Esophagus (tissue), 2 donors: Measurements from ENCODE around the gene LAMB1. TPM values are rescaled to one million over a fixed set of nuclear protein-coding genes. Genes with fewer than 3 reads are reported as not detected.
"Not testable (repeated sequence)": the region's sequence is repeated elsewhere in the genome, so short reads cannot be mapped to it uniquely, and the experiment has no call there.

Source experiments
- H3K27ac ChIP-seq, 2 donors: one replicate each; pipeline ENCODE4 v1.5.1; 2013; ENCODE audit warnings: low read depth in 2 of 2, mild to moderate bottlenecking in 2 of 2, inconsistent platforms in 1 of 2, low read length in 1 of 2, moderate library complexity in 1 of 2
- H3K27me3 ChIP-seq, 2 donors: one replicate each; pipeline ENCODE4 v1.6.1; 2013; ENCODE audit warnings: low read length in 2 of 2, control low read depth in 1 of 2, mild to moderate bottlenecking in 1 of 2; ENCODE audit not compliant: insufficient read depth in 2 of 2, control insufficient read depth in 1 of 2
- H3K36me3 ChIP-seq, 2 donors: one replicate each; pipeline ENCODE4 v1.6.1; 2013; ENCODE audit warnings: low read length in 1 of 2; ENCODE audit not compliant: control insufficient read depth in 2 of 2, insufficient read depth in 2 of 2
- H3K4me1 ChIP-seq, 2 donors: one replicate each; pipeline ENCODE4 v1.6.1; 2013; ENCODE audit warnings: low read length in 1 of 2; ENCODE audit not compliant: control insufficient read depth in 2 of 2, insufficient read depth in 2 of 2
- H3K4me3 ChIP-seq, 2 donors: one replicate each; pipeline ENCODE4 v1.5.1; 2013; ENCODE audit warnings: low read length in 2 of 2, mild to moderate bottlenecking in 2 of 2, low read depth in 1 of 2, moderate library complexity in 1 of 2
- H3K9me3 ChIP-seq, 2 donors: one replicate each; pipeline ENCODE4 v1.6.1; 2013; ENCODE audit warnings: mild to moderate bottlenecking in 2 of 2, low read depth in 1 of 2, low read length in 1 of 2, moderate library complexity in 1 of 2; ENCODE audit not compliant: control insufficient read depth in 2 of 2, insufficient read depth in 1 of 2
- WGBS, 2 donors: extraction: QIAGEN DNeasy Blood & Tissue Kit; methylation state at CpG; one replicate each; pipeline ENCODE4 v1.1.7; 2013; 5-methylcytosine and 5-hydroxymethylcytosine counted together
- polyA plus RNA-seq, 2 donors: library from polyadenylated mRNA; stranded (reverse); fragments of 200-250 nt; gene quantifications; one replicate each; pipeline ENCODE4 v1.2.3, GENCODE V29; 2013
- donor health status: healthy with polysubstance abuse.
- donor health status: Bipolar disorder and iron deficiency.

LAMB1 gene
- polyA plus RNA-seq, 2 donors: 25.2 to 27.5 TPM

DNA sequence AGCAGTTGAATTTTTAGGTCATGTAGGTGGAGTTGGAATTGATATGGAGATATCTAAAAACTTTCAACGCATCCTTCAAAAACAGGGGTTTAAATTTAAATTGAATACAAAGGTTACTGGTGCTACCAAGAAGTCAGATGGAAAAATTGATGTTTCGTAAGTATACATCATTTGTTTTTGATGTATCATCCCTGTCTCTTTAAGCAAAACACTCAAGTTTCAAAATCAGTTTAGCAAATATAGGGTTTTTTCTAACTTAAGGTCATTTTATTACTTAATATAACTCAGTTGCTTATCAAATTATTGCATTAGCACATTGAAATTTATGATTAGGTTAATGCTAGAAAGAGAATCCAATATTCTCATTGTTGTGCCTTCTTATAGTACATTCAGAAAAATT, 87.4 kb downstream of the LAMB1 start:
- Histone ChIP-seq H3K27ac (no peak overlapping the region), H3K36me3 (peaks cover 10 to 11% of the 10 kb centered on the region in 2 donors)
- 94 to 95% methylated on average over 2 of the region's 2 CpGs for WGBS, 2 donors

DNA sequence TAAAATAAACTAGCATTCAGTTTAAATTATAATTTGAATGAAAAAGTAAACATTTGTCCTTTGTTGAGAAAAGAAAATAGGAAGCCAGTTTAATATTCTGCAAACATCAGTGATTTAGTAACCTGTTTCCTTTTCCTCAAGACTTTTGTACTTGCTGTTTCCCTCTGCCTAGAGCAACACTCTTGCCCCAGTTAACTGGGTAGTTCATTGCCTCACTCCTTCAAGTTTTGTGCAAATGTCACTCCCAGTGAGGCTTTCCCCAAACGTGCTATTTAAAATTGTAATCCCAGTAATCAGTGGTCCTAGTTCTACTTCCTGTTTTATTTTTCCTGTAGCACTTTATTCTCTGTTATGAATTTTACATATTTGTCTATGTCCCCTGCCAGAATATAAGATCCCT, 88.1 kb downstream of the LAMB1 start:
- WGBS, 2 donors: 30 to 34% methylated on average over 1 of the region's 1 CpG
- no peaks in the 10 kb centered on the region for H3K4me1 ChIP-seq
- no peaks in the 10 kb centered on the region for H3K9me3 ChIP-seq
- no peaks in the 10 kb centered on the region for H3K27me3 ChIP-seq
- H3K4me3 ChIP-seq: no peak overlapping the region
- no peak overlapping the region for H3K27ac ChIP-seq
- H3K36me3 ChIP-seq: peaks cover 10 to 11% of the 10 kb centered on the region in 2 donors

More for the DNA sequence above, 87.4 kb downstream of the LAMB1 start:
- H3K4me1 ChIP-seq: no peaks in the 10 kb centered on the region
- H3K9me3 ChIP-seq: no peaks in the 10 kb centered on the region
- no peaks in the 10 kb centered on the region for H3K27me3 ChIP-seq
- H3K4me3 ChIP-seq: no peak overlapping the region

DNA sequence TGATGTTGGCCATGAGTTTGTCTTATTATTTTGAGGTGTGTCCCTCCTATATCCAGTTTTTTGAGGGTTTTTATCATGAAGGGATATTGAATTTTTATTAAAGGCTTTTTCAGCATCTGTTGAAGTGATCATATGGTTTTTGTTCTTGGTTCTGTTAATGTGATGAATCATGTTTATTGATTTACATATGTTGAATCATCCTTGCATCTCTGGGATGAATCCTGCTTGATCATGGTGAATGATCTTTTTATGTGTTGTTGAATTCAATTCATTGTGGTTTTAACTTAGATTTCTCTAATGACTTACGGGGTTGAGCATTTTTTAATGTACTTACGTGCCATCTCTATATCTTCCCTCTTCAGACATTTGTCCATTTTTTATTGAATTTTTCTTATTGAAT, 89.1 kb downstream of the LAMB1 start:
- Histone ChIP-seq H3K9me3 (no peaks in the 10 kb centered on the region), H3K4me3 (no peak overlapping the region), H3K27ac (no peak overlapping the region), H3K4me1 (no peaks in the 10 kb centered on the region), H3K27me3 (no peaks in the 10 kb centered on the region), H3K36me3 (peaks cover 10 to 11% of the 10 kb centered on the region in 2 donors)
- 93 to 100% methylated on average over 2 of the region's 2 CpGs for WGBS, 2 donors

DNA sequence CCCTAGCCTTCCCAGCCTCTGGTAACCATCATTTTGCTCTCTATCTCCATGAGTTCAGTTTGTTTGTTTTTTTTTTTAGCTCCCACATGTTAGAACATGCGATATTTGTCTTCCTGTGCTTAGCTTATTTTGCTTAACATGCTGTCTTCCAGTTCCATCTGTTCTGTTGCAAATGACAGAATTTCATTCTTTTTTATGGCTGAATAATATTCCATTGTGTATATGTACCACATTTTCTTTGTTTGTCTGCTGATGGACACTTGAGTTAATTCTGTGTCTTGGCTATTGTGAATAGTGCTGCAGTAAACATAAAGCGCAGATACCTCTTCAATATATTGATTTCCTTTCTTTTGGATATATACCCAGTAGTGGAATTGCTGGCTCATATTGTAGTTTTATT, 91.0 kb downstream of the LAMB1 start:
- 73 to 92% methylated on average over 2 of the region's 2 CpGs for WGBS, 2 donors

DNA sequence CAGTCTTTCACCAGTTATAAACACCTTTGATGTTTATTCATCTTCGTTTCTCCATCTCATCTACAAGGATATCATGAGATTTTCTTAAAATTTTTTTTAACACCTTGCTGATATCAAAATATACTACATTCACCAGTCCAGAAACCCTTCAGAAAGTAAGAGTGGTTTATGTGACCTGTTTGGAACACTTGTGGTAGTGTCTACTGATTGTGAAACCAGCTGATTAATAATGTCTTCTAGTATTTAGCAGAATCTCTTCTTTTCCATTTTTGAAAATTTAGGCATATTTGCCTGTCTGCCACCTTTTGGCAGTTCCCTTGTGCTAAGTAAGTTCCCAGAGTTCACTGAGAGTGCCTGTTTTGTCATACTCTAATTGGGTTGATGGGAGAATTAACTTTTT, 93.5 kb downstream of the LAMB1 start:
- Histone ChIP-seq H3K4me1 (no peaks in the 10 kb centered on the region), H3K4me3 (no peak overlapping the region), H3K36me3 (peaks cover 3 to 4% of the 10 kb centered on the region in 2 donors), H3K27ac (no peak overlapping the region), H3K9me3 (no peaks in the 10 kb centered on the region), H3K27me3 (no peaks in the 10 kb centered on the region)
- 87 to 90% methylated on average over 1 of the region's 1 CpG for WGBS, 2 donors

More for the DNA sequence above, 91.0 kb downstream of the LAMB1 start:
- Histone ChIP-seq H3K27me3 (no peaks in the 10 kb centered on the region), H3K4me3 (no peak overlapping the region), H3K9me3 (no peaks in the 10 kb centered on the region), H3K36me3 (peaks cover 2 to 3% of the 10 kb centered on the region in 2 donors), H3K27ac (no peak overlapping the region), H3K4me1 (no peaks in the 10 kb centered on the region)

DNA sequence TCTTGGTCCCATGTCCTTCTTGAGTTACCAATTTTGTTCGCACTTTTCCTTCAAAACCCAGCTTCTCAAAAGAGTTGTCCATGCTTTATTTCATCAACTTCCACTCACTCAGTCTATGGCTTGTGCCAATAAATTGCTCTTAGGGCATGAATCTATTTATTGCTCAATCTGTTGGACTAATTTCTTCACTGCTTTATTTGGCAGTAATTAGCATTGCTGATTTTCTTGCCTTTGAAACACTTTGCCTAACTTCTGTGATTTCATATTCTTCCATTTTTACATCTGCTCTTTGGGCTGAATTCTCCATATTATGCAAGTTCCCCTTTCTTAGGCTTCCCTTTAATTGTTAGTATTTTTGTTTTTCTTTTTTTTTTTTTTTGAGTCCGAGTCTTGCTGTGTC, 95.2 kb downstream of the LAMB1 start:
- H3K27me3 ChIP-seq: no peaks in the 10 kb centered on the region
- no peak overlapping the region for H3K27ac ChIP-seq
- 89 to 91% methylated on average over 2 of the region's 2 CpGs for WGBS, 2 donors
- no peaks in the 10 kb centered on the region for H3K9me3 ChIP-seq
- peaks cover 3 to 4% of the 10 kb centered on the region in 2 donors for H3K36me3 ChIP-seq
- H3K4me3 ChIP-seq: no peak overlapping the region
- no peaks in the 10 kb centered on the region for H3K4me1 ChIP-seq

- Histone ChIP-seq H3K9me3 (no peaks in the 10 kb centered on the region), H3K4me1 (no peaks in the 10 kb centered on the region), H3K36me3 (peaks cover 3 to 4% of the 10 kb centered on the region in 2 donors), H3K27me3 (no peaks in the 10 kb centered on the region), H3K4me3 (no peak overlapping the region), H3K27ac (no peak overlapping the region)
Measured at GRCh38 chr7:107902381-107902780, 100.6 kb downstream of the LAMB1 start.

- Histone ChIP-seq H3K4me3 (no peak overlapping the region), H3K9me3 (no peaks in the 10 kb centered on the region), H3K4me1 (no peaks in the 10 kb centered on the region), H3K27ac (no peak overlapping the region), H3K27me3 (no peaks in the 10 kb centered on the region), H3K36me3 (no peaks in the 10 kb centered on the region)
- 83 to 84% methylated on average over 1 of the region's 1 CpG for WGBS, 2 donors
Measured at GRCh38 chr7:107900496-107901015, 102.4 kb downstream of the LAMB1 start.

- Histone ChIP-seq H3K4me1 (no peaks in the 10 kb centered on the region), H3K27me3 (no peaks in the 10 kb centered on the region), H3K9me3 (no peaks in the 10 kb centered on the region), H3K4me3 (no peak overlapping the region), H3K36me3 (no peaks in the 10 kb centered on the region), H3K27ac (no peak overlapping the region)
- WGBS, 2 donors: 59 to 74% methylated on average over 2 of the region's 2 CpGs
Measured at GRCh38 chr7:107898997-107899594, 103.9 kb downstream of the LAMB1 start.

DNA sequence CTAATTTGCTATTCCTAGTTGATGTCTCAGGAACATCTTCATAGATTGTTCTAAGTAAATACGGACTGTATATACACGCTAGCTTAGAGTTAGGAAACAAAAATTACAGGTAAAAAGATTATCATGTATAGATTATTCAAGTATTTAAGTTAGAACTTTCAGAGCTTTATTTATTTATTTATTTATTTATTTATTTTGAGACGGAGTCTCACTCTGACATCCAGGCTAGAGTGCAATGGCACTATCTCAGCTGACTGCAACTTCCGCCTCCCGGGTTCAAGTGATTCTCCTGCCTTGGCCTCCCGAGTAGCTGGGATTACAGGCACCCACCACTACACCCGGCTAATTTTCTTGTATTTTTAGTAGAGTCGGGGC, 110.6 kb downstream of the LAMB1 start:
- not testable (repeated sequence) for H3K27me3 ChIP-seq, H3K36me3 ChIP-seq, H3K4me1 ChIP-seq, H3K9me3 ChIP-seq
- WGBS, 2 donors: 86 to 91% methylated on average over 8 of the region's 8 CpGs
- peak overlapping the region in 1 of 2 donors; percentile 78 for H3K4me3 ChIP-seq
- peak overlapping the region in 1 of 2 donors; percentile 96 for H3K27ac ChIP-seq
